HT-29 (cell line): ENCODE data around the gene VCPKMT. TPM values are rescaled to one million over a fixed set of nuclear protein-coding genes. Genes with fewer than 3 reads are reported as not detected.

Experiments
- DNase-seq: peaks from one replicate; pipeline ENCODE4 v3.0.0-alpha.2; 2015; ENCODE audit warnings: low spot score
- small RNA-seq: library from RNA; depleted of rRNA; stranded (forward); fragments of <200 nt; gene quantifications from one replicate; pipeline ENCODE3, GENCODE V24; 2014
- total RNA-seq: library from RNA; depleted of rRNA; stranded (reverse); fragments of >200 nt; shearing (Covaris generic); gene quantifications from 2 replicates; pipeline ENCODE4 v1.2.3, GENCODE V29; 2014; rRNA removed

The VCPKMT gene
- total RNA-seq, 1 experiment from 2014 or later: 5.9 TPM

GRCh38 chr14:50067723-50068495, 48.5 kb downstream of the VCPKMT start:
- peak; percentile 72 for DNase-seq

GRCh38 chr14:50065583-50065982, 50.8 kb downstream of the VCPKMT start:
- no peak for DNase-seq

- no peak for DNase-seq
Observed at GRCh38 chr14:50064993-50065392, 51.4 kb downstream of the VCPKMT start.

- no peak for DNase-seq
Observed at GRCh38 chr14:50063876-50064420, 52.4 kb downstream of the VCPKMT start.

GRCh38 chr14:50062438-50063085, 53.8 kb downstream of the VCPKMT start:
- DNase-seq: peak; percentile 68

GRCh38 chr14:50061664-50062437, 54.5 kb downstream of the VCPKMT start:
- DNase-seq: peak; percentile 55

- peak; percentile 25 for DNase-seq
Observed at GRCh38 chr14:50060871-50061663, 55.3 kb downstream of the VCPKMT start.

GRCh38 chr14:50059763-50060616, 56.4 kb downstream of the VCPKMT start:
- no peak for DNase-seq

Small RNA genes within 50 kb of the gene (small RNA-seq; reads per million reads assigned to genes)
- gene RF00019: not detected

Other genes with a start within 250 kb of the VCPKMT start
- 47.1 and 47.3 TPM in 2 replicates for gene ARF6, start 223.5 kb downstream of the VCPKMT start, total RNA-seq
- gene SOS2, start 115.0 kb upstream of the VCPKMT start, total RNA-seq: 2.4 and 5.1 TPM in 2 replicates
- gene L2HGDH, start 195.7 kb upstream of the VCPKMT start, total RNA-seq: 13.2 and 17.1 TPM in 2 replicates
- 4.1 and 6.1 TPM in 2 replicates for gene DMAC2L, start 195.8 kb upstream of the VCPKMT start, total RNA-seq